Measurements from ENCODE around the gene CHAF1A.

GRCh38 chr19:4472174-4472974 lies 69.9 kb downstream of the CHAF1A start, which contains the start of gene HDGFL2:
- TF ChIP-seq CTCF (IDR thresholded peaks at IDR 0.05; ENCODE audit: low read depth, low read length, poor library complexity, severe bottlenecking) (no peak), EZH2phosphoT487 (IDR thresholded peaks at IDR 0.05; ENCODE audit: borderline replicate concordance, low read length) (no peak)
